Osteocyte (in vitro differentiated cells): ENCODE data around the gene CD6. TPM values are rescaled to one million over a fixed set of nuclear protein-coding genes. Genes with fewer than 3 reads are reported as not detected.

Experiments
- DNase-seq: peaks from one replicate; pipeline ENCODE4 v3.0.0; 2021; ENCODE audit warnings: mixed read lengths; ENCODE audit not compliant: unreplicated experiment; ENCODE audit errors: extremely low spot score
- H3K27ac Mint-ChIP-seq: one replicate; pipeline ENCODE4 v1.8.0; 2021; ENCODE audit warnings: mild to moderate bottlenecking, mixed read lengths; ENCODE audit not compliant: unreplicated experiment
- H3K27me3 Mint-ChIP-seq: one replicate; pipeline ENCODE4 v1.8.0; 2021; ENCODE audit warnings: mixed read lengths; ENCODE audit not compliant: unreplicated experiment
- H3K36me3 Mint-ChIP-seq: one replicate; pipeline ENCODE4 v1.8.0; 2021; ENCODE audit warnings: mixed read lengths; ENCODE audit not compliant: unreplicated experiment
- H3K4me1 Mint-ChIP-seq: one replicate; pipeline ENCODE4 v1.8.0; 2021; ENCODE audit warnings: mixed read lengths; ENCODE audit not compliant: unreplicated experiment
- H3K4me3 Mint-ChIP-seq: one replicate; pipeline ENCODE4 v1.8.0; 2021; ENCODE audit warnings: mild to moderate bottlenecking, moderate library complexity, mixed read lengths; ENCODE audit not compliant: unreplicated experiment
- H3K9me3 Mint-ChIP-seq: one replicate; pipeline ENCODE4 v1.8.0; 2021; ENCODE audit warnings: mixed read lengths; ENCODE audit not compliant: unreplicated experiment
- CTCF ChIP-seq: fragments of 200-600 bp; sonication (generic); IDR thresholded peaks from 2 replicates; pipeline ENCODE4 v1.5.0; 2021; ENCODE audit warnings: antibody characterized with exemption, mild to moderate bottlenecking, moderate library complexity
- total RNA-seq: library from RNA; stranded (reverse); gene quantifications from 2 replicates; pipeline ENCODE4 v1.2.1, GENCODE V29; 2021

Gene CD6
- total RNA-seq, 1 donor from 2014 or later: not detected

- no peak for DNase-seq
- Mint-ChIP-seq H3K27ac (no peak overlapping the region), H3K4me1 (peaks cover 2% of the 10 kb centered on the region), H3K27me3 (peaks cover 36% of the 10 kb centered on the region), H3K36me3 (no peaks in the 10 kb centered on the region), H3K4me3 (no peak overlapping the region), H3K9me3 (no peaks in the 10 kb centered on the region)
- TF ChIP-seq CTCF: no peak
Observed at GRCh38 chr11:61022311-61023085, 51.0 kb downstream of the CD6 start.

- Mint-ChIP-seq H3K27me3 (peaks cover 42% of the 10 kb centered on the region), H3K27ac (no peak overlapping the region), H3K36me3 (no peaks in the 10 kb centered on the region), H3K9me3 (no peaks in the 10 kb centered on the region), H3K4me1 (peaks cover 4% of the 10 kb centered on the region), H3K4me3 (no peak overlapping the region)
- DNase-seq: no peak
- TF ChIP-seq CTCF: no peak
Observed at GRCh38 chr11:61023086-61023965, 51.8 kb downstream of the CD6 start.

GRCh38 chr11:61023966-61024295, 52.5 kb downstream of the CD6 start:
- DNase-seq: no peak
- Mint-ChIP-seq H3K4me3 (no peak overlapping the region), H3K36me3 (no peaks in the 10 kb centered on the region), H3K27me3 (peaks cover 43% of the 10 kb centered on the region), H3K4me1 (peaks cover 7% of the 10 kb centered on the region), H3K9me3 (no peaks in the 10 kb centered on the region), H3K27ac (no peak overlapping the region)
- no peak for TF ChIP-seq CTCF

DNA sequence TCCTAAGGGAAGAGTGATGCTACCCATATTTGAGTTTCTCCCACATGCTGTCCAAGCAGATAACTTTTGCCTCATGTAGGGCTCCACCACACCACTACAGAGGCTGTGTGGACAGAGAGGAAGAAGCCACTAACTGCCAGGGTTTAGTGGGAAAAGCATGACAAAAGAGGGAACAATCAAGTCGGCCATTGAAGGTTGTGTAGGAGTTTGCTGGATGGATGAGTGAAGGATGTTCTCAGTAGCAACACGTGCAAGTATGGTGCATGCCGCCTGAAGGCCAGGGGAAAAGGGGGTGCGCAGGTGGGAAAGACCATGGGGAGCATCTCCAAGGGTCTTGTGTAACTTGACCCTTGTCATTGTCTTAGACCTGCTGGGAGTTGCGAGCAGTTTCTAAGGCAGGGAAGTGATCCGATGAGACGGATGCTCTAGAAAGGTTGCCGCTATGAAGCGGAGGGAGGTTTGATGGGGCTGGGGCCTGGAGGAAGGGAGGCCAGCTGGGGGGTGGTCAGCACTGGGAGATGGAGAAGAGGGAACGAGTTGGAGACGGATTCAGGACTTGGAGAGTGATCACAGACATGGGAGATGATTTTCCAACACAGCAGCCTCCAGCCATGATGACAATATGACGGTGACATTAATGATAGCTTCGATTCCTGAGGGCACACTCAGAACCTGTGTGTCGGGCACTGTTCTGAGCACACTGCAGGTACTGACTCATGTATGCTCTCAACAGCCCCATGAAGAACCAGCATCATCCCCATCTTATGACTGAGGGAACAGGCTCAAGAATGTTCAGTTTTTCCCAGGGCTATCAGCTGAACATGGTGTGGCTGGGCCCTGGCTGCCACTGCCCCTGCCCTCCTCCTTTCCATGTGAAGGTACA, 53.7 kb downstream of the CD6 start:
- Mint-ChIP-seq H3K27ac (no peak overlapping the region), H3K9me3 (no peaks in the 10 kb centered on the region), H3K36me3 (no peaks in the 10 kb centered on the region), H3K4me3 (no peak overlapping the region), H3K27me3 (peaks cover 43% of the 10 kb centered on the region), H3K4me1 (peaks cover 7% of the 10 kb centered on the region)
- no peak for TF ChIP-seq CTCF
- DNase-seq: no peak
